CD4-positive, alpha-beta T cell treated with Interleukin-10 for 1 hour (primary cell): ENCODE measurements around the gene CDKN2AIPNL.
A peak's percentile ranks its signal among the peaks of the same experiment; 100 is the strongest.
"Not testable (repeated sequence)": the region's sequence is repeated elsewhere in the genome, so short reads cannot be mapped to it uniquely, and the experiment has no call there.

Source experiments
- DNase-seq: peaks from one replicate; pipeline ENCODE4 v3.0.0-alpha.2; 2020

The CDKN2AIPNL gene

DNA sequence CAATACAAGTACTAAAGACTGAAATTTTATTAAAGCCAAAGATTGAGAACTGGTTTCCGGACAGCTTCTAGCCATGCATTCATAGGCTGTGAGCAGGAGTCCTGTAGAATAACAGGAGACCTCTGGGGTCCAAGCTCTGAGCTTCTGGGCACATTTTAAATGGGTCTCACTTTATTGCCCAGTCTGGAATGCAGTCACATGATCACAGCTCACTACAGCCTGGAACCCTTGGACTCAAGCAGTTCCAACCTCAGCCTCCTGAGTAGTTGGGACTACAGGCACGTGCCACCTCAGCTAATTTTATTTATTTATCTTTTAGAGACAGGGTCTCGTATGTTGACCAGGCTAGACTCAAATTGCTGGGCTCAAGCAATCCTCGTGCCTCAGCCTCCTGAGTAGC is 15.4 kb downstream of the CDKN2AIPNL start:
- DNase-seq, result no peak

DNA sequence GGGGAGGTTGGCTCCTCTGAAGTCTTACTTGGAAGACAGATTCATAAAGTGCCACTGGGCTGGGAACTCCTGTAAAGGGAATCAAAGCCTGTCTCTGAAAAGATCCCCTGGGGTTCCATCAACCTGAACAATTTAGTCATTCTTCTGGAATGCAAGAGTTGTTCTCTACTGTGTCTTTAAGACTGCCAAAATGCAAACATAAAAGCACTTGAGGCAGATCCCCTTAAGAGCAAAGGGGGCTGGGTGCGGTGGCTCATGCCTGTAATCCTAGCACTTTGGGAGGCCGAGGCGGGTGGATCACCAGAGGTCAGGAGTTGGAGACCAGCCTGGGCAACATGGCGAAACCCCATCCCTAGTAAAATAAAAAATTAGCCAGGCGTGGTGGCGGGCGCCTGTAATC is 16.7 kb downstream of the CDKN2AIPNL start:
- DNase-seq, result no peak

DNA sequence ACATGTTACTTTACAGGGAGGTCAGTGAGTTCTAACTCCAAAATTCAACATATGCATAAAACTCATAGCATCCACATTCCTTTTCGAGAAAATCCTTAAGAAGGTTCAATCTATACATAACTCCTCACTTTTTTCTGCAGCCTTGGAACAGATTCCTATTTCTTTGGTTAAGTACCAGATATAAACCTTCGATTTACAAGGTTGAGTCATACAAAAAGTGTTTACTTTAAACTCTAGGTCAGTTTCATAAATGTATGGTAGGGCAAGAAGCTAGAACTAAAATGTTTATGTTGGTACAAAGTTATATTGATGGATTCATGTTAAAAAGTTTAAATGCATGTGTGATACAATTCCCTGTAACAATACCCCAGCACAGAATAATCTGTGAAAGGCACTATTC is 19.4 kb downstream of the CDKN2AIPNL start:
- DNase-seq, result no peak

DNA sequence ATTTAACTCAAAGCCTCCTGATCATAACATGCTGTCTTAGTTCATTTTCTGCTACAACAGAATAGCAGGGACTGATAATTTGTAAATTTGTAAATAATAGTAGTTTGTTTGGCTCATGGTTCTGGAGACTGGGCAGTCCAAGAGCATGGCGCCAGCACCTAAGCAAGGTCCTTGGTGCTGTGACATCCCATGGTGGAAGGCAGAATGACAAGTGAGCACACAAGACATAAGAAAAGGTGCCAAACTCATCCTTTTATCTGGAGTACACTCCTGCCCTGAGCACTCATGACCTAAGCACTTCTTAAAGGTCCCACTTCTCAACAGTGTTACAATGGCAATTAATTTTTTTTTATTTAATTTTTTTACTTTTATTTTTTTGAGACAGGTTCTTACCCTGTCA is 24.2 kb downstream of the CDKN2AIPNL start:
- no peak for DNase-seq

DNA sequence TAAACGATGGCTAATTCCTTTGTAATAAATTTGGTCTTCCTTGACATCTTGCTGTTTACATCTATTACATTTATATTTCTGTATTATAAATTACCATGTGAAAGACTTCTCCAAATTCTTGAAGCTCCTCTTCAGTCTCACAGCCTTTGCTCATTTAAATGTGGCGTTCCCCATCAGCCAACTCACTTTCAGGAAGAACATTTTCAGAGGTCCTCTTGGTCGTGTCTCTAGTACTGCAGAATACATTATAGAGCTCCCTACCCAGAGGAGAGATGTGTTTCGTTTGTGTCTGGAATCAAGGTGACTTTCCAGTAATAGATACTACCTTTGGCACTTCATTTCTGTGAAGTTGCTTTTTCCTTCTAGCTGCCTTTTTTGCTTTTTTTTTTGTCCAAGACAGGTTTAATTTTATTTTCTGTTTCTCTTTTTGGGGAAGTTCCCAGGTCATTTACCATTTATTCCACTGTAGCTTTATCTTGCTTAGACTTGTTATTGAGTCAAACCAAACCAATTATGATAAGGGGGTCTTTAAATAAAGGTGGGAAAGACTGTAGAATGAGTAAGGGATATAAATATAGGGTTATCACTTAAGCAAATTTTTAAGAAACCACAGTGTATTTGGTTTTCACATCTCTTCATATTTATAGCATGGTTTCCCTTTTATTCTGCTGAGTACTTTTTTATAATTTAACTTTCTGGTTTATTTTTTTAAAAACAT is 27.5 kb downstream of the CDKN2AIPNL start:
- DNase-seq, result no peak

DNA sequence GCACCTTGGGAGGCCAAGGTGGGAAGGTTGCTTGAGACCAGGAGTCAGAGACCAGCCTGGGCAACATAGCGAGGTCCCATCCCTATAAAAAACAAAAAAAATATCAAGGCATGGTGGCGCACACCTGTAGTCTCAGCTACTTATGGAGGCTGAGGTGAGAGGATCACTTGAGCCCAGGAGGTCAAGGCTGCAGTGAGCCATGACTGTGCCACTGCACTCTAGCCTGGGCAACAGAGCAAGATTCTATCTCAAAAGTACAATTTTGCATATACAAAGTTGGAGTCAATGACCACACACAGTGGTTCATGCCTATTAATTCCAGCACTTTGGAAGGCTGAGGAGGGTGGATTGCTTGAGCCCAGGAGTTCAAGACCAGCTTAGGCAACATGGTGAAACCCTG is 29.5 kb downstream of the CDKN2AIPNL start:
- not testable (repeated sequence) for DNase-seq

DNA sequence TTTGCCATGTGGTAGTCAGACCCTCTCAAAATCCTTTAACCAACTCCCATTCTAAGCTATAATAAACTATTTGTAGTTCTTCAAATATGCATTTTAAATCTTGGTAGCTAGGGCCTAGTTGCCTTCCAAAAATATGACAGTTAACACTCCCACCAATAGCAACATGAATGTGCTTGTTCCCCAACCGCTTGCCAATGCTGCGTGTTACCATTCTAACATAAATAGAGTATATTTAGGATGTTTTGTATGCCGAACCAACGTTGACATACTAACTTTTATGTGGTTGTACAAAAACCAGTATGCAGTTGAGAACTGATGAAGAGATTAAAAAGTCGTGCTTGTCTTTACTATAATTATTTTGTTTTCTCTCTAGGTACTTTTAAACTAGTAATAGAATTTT is 31.3 kb downstream of the CDKN2AIPNL start:
- no peak for DNase-seq

DNA sequence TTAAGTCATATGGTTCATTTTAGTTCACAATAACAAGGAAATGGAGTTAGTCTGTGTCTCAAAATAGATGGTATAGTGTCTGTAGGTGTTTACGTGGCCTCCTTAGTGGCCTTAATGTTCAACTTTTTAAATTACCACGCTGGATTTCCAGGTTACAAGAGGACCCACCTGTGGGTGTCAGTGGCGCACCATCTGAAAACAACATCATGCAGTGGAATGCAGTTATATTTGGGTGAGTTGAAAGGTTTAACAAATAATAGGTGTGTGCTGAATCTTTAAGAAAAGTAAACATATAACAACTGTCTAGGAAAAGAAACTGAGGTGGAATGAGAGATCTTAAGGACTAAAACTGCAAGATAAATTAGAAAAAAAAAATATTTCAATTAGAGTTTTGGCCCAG is 37.4 kb downstream of the CDKN2AIPNL start:
- DNase-seq, result peak; percentile 24

DNA sequence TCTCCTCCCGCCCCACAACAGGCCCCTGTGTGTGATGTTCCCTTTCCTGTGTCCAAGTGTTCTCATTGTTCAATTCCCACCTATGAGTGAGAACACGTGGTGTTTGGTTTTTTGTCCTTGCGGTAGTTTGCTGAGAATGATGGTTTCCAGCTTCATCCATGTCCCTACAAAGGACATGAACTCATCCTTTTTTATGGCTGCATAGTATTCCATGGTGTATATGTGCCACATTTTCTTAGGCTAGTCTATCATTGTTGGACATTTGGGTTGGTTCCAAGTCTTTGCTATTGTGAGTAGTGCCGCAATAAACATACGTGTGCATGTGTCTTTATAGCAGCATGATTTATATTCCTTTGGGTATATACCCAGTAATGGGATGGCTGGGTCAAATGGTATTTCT is 38.0 kb downstream of the CDKN2AIPNL start:
- not testable (repeated sequence) for DNase-seq

DNA sequence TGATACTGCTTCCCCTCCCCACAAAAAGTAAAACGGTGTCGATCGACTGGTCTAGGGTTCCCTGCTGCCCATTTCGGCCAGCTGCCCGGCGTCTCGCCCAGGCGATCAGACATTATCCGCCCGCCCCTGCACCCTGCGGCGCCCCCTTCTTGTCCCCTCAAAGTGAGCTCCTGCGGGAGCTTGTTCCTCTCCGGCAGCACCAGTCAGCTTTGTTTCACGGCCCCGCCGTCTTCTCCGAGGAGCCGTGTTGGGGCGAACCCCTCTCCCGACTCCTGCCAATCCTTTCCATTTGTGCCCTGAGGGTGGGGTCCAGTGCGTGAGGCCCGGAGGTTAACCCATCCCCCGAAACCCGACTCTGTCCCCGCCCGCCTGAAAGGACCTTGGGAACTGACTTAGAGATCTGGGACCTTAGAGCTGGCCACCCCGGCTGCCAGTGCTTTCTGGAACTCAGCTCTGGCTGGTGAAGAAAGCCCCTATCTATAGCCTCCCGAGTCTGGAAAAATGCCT is 39.8 kb downstream of the CDKN2AIPNL start:
- peak; percentile 49 for DNase-seq

DNA sequence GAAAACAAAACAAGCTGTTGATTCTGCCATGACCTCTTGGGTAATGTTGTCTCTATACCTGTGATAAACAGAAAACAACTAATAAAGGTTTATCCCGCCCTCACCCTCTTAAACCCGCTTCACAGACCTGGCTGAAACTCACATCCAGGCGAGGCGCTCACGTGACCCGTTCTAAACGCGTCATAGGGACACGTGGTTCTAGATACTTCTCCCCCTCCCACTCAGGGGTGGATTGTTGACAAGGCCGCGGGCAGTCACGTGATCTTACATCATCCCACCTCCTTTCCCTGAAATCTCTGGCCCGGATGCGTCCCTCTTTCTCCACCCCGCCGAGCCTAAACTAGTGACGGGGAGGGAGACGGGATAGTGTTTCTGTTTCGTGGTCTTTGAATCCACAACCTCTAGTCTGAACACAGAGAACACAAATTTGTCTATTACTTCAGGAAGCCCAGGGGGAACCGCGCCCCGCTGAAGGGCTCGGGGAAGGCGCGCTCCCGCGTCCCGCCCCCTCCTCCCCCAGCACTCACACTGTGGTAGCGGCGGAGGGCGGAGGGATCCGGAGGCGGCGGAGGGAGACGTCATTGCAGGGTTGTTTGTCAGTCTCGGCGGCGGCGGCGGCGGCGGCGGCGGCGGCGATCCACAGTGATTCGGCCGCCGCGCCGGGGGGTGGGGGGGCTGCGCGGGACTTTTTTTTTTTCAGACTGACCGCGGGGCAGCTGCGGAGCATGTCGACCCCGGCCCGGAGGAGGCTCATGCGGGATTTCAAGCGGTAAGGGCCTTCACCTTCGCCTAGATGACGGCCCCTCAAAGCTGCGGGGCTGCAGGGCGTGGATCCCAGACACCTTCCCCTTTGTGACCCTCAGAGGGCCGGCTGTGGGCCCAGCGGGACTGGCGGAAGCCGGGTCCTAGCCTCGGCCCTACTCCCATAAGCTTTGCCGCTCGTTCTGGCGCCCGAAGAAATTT is 40.5 kb downstream of the CDKN2AIPNL start, which contains the start of gene UBE2B:
Gene UBE2B (plus strand): TSS at position 699 of the 963 bp plus-strand sequence. CDS start 27 bp downstream, at position 726.
- DNase-seq, result peak; percentile 98

DNA sequence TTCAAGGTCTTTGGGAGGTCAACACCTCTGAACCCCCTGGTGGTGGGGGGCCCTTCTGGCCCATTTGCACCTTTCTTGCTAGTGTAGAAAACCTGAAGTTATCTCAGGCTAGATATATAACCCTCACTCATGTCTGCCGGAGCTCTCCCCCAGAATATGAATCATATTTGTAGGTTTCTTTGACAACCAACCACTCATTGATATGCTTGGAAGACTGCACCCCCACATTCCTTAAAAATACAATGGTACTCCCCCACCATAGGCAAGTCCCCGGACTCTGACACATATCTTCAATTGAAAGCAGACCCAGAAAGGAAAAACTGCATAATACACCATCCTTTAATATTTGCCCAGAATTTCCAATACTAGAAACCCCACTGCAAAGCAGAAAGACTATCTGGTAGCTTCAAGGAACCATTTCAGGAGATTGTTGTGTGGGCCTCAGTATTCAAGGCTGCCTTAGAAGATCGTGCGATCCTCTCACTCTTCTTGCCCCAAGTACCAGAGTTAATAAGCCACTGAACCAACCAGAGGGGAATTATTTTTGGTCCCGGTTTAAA is 41.3 kb downstream of the CDKN2AIPNL start:
- DNase-seq, result no peak

DNA sequence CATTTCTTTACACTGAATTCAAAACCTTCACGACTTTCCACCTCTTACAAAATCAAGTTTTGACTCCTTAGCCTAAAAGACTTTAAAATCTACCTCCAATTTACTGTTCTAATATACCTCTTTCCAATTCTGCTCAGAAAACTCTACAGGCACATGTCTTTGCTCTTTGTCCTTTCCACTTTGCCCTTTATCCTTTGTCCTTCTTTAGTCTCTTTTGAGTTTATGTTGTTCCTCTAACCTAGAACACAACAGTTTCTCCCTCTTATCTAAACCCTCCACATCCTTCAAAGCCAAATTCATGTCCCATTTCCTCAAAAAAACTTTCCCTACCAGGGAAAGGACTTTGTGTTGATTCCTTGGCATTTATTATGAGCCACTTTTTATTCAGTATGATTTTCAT is 46.1 kb downstream of the CDKN2AIPNL start:
- no peak for DNase-seq

DNA sequence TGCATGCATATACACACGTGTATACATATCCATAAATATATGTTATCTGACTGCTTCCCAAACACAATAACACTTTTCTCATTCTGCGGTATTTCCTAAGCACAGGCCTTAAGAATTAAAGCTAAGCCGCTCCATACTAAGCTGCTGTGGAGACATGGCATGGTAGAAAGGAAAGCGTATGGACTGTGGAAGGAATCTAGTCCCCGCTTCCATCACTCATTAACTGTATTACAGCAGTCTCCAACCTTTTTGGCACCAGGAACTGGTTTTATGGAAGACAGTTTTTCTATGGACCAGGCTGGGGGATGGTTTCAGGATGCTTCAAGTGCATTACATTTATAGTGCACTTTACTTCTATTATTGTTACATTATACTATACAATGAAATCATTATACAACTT is 56.0 kb downstream of the CDKN2AIPNL start:
- DNase-seq, result no peak
